PC-3 (cell line): ENCODE measurements around the gene CLEC2L. TPM values are rescaled to one million over a fixed set of nuclear protein-coding genes. Genes with fewer than 3 reads are reported as not detected.

Experiments used
- ATAC-seq: fragments of 200-7000 bp; cut with Tn5 transposase; 2 replicates; pipeline ENCODE4 v1.9.1; 2020; ENCODE audit warnings: mild to moderate bottlenecking, moderate library complexity
- BruUV-seq: library from RNA; stranded (reverse); fragments of 400-500 nt; replicated peaks from 2 replicates; lab custom pipeline; 2021; lab: Mats Ljungman, UMichigan
- CTCF ChIA-PET: fragments of 300-600 bp; sonication (Branson Sonifier 250); formaldehyde crosslinking; loops from one replicate; lab custom pipeline; 2022; ENCODE audit warnings: antibody characterized with exemption; lab: Charles Lee
- POLR2A ChIA-PET: fragments of 300-600 bp; sonication (Branson Sonifier 250); formaldehyde crosslinking; loops from one replicate; lab custom pipeline; 2022; ENCODE audit warnings: antibody characterized with exemption; ENCODE audit not compliant: unreplicated experiment; lab: Charles Lee
- DNase-seq: peaks from one replicate; pipeline ENCODE4 v3.0.0-alpha.2; 2015
- H2AFZ ChIP-seq: fragments of 300-600 bp; sonication (generic); 2 replicates; pipeline ENCODE4 v1.6.0; 2016; ENCODE audit warnings: antibody characterized with exemption, low read length
- H3F3A ChIP-seq: fragments of 300-600 bp; sonication (generic); one replicate; pipeline ENCODE4 v1.6.0; 2017; ENCODE audit warnings: antibody characterized with exemption, low read length, control low read depth, mild to moderate bottlenecking; ENCODE audit not compliant: unreplicated experiment
- H3K27ac ChIP-seq: fragments of 300-600 bp; sonication (generic); 2 replicates; pipeline ENCODE4 v1.5.1; 2016; ENCODE audit warnings: mild to moderate bottlenecking, low read length
- H3K27me3 ChIP-seq: fragments of 300-600 bp; sonication (generic); 2 replicates; pipeline ENCODE4 v1.6.1; 2016; ENCODE audit warnings: low read length, mixed read lengths
- H3K36me3 ChIP-seq: fragments of 300-600 bp; sonication (generic); 2 replicates; pipeline ENCODE4 v1.6.1; 2016; ENCODE audit warnings: low read depth, mixed run types, low read length, mixed read lengths
- H3K4me1 ChIP-seq: fragments of 300-600 bp; sonication (generic); 2 replicates; pipeline ENCODE4 v1.5.1; 2016; ENCODE audit warnings: low read length; ENCODE audit not compliant: insufficient read depth
- H3K4me2 ChIP-seq: fragments of 300-600 bp; sonication (generic); 2 replicates; pipeline ENCODE4 v1.6.0; 2016; ENCODE audit warnings: low read length
- H3K4me3 ChIP-seq: fragments of 300-600 bp; sonication (generic); 2 replicates; pipeline ENCODE4 v1.5.1; 2016; ENCODE audit warnings: mild to moderate bottlenecking, low read length, mixed read lengths
- H3K79me2 ChIP-seq: fragments of 300-600 bp; sonication (generic); 2 replicates; pipeline ENCODE4 v1.6.1; 2017; ENCODE audit warnings: low read length, mixed read lengths
- H3K9ac ChIP-seq: fragments of 300-600 bp; sonication (generic); 2 replicates; pipeline ENCODE4 v1.6.0; 2016; ENCODE audit warnings: mild to moderate bottlenecking, low read length
- H3K9me2 ChIP-seq: fragments of 300-600 bp; sonication (generic); replicated peaks from 2 replicates; pipeline ENCODE4 v1.6.1; 2016; ENCODE audit warnings: mixed run types, low read length, mixed read lengths
- H3K9me3 ChIP-seq: fragments of 300-600 bp; sonication (generic); 2 replicates; pipeline ENCODE4 v1.6.1; 2016; ENCODE audit warnings: low read length, mixed read lengths
- H4K20me1 ChIP-seq: fragments of 300-600 bp; sonication (generic); 2 replicates; pipeline ENCODE4 v1.6.1; 2016; ENCODE audit warnings: low read length, mixed read lengths
- EZH2 ChIP-seq: fragments of 300-600 bp; sonication (generic); IDR thresholded peaks from one replicate; pipeline ENCODE4 v1.6.1; 2017; ENCODE audit warnings: antibody characterized with exemption, mild to moderate bottlenecking, low read length; ENCODE audit not compliant: unreplicated experiment
- EZH2phosphoT487 ChIP-seq: fragments of 300-600 bp; sonication (generic); IDR thresholded peaks from 2 replicates; pipeline ENCODE4 v1.6.1; 2018; ENCODE audit warnings: mild to moderate bottlenecking, antibody characterized with exemption, low read length, borderline replicate concordance
- intact Hi-C: fragments of 100-400 bp; cut with micrococcal nuclease; formaldehyde crosslinking; loops from 2 replicates; pipeline ENCODE4 v1.9.0; 2023
- total RNA-seq: library from RNA; depleted of rRNA; stranded (reverse); fragments of >200 nt; gene quantifications from 2 replicates; pipeline ENCODE4 v1.2.3, GENCODE V29; 2014
- TF ChIP-seq, protein P1 (sequence below): fragments of 300-600 bp; sonication (generic); conservative IDR thresholded peaks from 2 replicates; pipeline ENCODE4 v1.5.1; 2017; ENCODE audit warnings: antibody characterized with exemption, low read depth, mild to moderate bottlenecking, low read length

CLEC2L gene
- total RNA-seq, 1 experiment from 2014 or later = not detected

GRCh38 chr7:139586286-139586685, 62.8 kb downstream of the CLEC2L start:
- Histone ChIP-seq H3K27ac (no peak overlapping the region), H3K79me2 (no peaks in the 10 kb centered on the region), H2AFZ (no peak overlapping the region), H3F3A (no peaks in the 10 kb centered on the region), H3K9ac (no peak overlapping the region), H3K27me3 (no peaks in the 10 kb centered on the region), H3K4me1 (no peaks in the 10 kb centered on the region), H3K9me3 (no peaks in the 10 kb centered on the region), H3K9me2 (no peaks in the 10 kb centered on the region), H3K4me2 (no peak overlapping the region), H3K4me3 (no peak overlapping the region), H4K20me1 (no peaks in the 10 kb centered on the region), H3K36me3 (peaks cover 68% of the 10 kb centered on the region)
- intact Hi-C loops = no loop called here
- TF ChIP-seq, protein P1, sequence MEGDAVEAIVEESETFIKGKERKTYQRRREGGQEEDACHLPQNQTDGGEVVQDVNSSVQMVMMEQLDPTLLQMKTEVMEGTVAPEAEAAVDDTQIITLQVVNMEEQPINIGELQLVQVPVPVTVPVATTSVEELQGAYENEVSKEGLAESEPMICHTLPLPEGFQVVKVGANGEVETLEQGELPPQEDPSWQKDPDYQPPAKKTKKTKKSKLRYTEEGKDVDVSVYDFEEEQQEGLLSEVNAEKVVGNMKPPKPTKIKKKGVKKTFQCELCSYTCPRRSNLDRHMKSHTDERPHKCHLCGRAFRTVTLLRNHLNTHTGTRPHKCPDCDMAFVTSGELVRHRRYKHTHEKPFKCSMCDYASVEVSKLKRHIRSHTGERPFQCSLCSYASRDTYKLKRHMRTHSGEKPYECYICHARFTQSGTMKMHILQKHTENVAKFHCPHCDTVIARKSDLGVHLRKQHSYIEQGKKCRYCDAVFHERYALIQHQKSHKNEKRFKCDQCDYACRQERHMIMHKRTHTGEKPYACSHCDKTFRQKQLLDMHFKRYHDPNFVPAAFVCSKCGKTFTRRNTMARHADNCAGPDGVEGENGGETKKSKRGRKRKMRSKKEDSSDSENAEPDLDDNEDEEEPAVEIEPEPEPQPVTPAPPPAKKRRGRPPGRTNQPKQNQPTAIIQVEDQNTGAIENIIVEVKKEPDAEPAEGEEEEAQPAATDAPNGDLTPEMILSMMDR = no peak
- no peak for TF ChIP-seq EZH2
- DNase-seq = no peak
- CTCF ChIA-PET = no interaction called here
- POLR2A ChIA-PET = interaction anchor here (0.6 kb wide), 1 partner anchor 182 kb away, joined by 3 read pairs; no protein-coding TSS in a partner anchor
- BruUV-seq = no TSS peak
- no peak for ATAC-seq

DNA sequence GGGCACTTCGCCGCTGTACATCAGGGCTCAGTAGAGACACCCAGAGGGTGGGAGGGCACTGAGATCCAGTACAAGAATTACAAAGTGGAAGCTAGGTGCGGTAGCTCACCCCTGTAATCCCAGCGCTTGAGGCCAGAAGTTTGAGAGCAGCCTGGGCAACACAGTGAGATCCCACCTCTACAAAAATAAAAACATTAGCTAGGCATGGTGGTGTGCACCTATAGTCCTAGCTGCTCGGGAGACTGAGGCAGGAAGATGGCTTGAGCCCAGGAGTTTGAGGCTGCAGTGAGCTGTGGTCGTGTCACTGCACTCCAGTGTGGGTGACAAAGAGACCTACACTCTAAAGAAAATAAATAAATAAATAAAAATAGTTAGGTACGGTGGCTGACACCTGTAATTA, 64.0 kb downstream of the CLEC2L start:
- Histone ChIP-seq H3K27me3 (no peaks in the 10 kb centered on the region), H3K9ac (no peak overlapping the region), H3K9me3 (no peaks in the 10 kb centered on the region), H3K79me2 (no peaks in the 10 kb centered on the region), H3F3A (no peaks in the 10 kb centered on the region), H3K9me2 (no peaks in the 10 kb centered on the region), H3K27ac (no peak overlapping the region), H2AFZ (no peak overlapping the region), H4K20me1 (no peaks in the 10 kb centered on the region), H3K4me1 (no peaks in the 10 kb centered on the region), H3K4me2 (no peak overlapping the region), H3K4me3 (no peak overlapping the region), H3K36me3 (peaks cover 71% of the 10 kb centered on the region)
- intact Hi-C loops = no loop called here
- POLR2A ChIA-PET = no interaction called here
- CTCF ChIA-PET = no interaction called here
- no TSS peak for BruUV-seq
- no peak for DNase-seq
- ATAC-seq = no peak
- TF ChIP-seq, protein P1 = no peak
- TF ChIP-seq EZH2phosphoT487 (no peak), EZH2 (no peak)

GRCh38 chr7:139588632-139589031, 65.1 kb downstream of the CLEC2L start:
- Histone ChIP-seq H3K9me3 (no peaks in the 10 kb centered on the region), H3K27ac (no peak overlapping the region), H3K4me1 (no peaks in the 10 kb centered on the region), H3F3A (no peaks in the 10 kb centered on the region), H3K4me2 (no peak overlapping the region), H3K79me2 (no peaks in the 10 kb centered on the region), H2AFZ (no peak overlapping the region), H3K9ac (no peak overlapping the region), H3K4me3 (no peak overlapping the region), H4K20me1 (no peaks in the 10 kb centered on the region), H3K9me2 (no peaks in the 10 kb centered on the region), H3K36me3 (peaks cover 71% of the 10 kb centered on the region), H3K27me3 (no peaks in the 10 kb centered on the region)
- POLR2A ChIA-PET = interaction anchor here (0.6 to 0.7 kb wide), 2 partner anchors 19 to 189 kb away, joined by 3 to 7 read pairs; partner anchors contain the start of gene HIPK2
- CTCF ChIA-PET = interaction anchor here (0.6 kb wide), 1 partner anchor 11 kb away, joined by 3 read pairs; no protein-coding TSS in a partner anchor
- ATAC-seq (no peak), DNase-seq (no peak)
- TF ChIP-seq EZH2phosphoT487 = no peak
- TF ChIP-seq, protein P1 = no peak
- TF ChIP-seq EZH2 = no peak
- intact Hi-C loops = no loop called here
- BruUV-seq = no TSS peak
